Naive thymus-derived CD4-positive, alpha-beta T cell (primary cell): Measurements from ENCODE around the gene NCAM1. TPM values are rescaled to one million over a fixed set of nuclear protein-coding genes. Genes with fewer than 3 reads are reported as not detected.
A peak's percentile ranks its signal among the peaks of the same experiment; 100 is the strongest.

Source experiments
- ATAC-seq: fragments of 150-1000 bp; cut with Tn5 transposase; 2 replicates; pipeline ENCODE4 v1.10.0; 2021; ENCODE audit warnings: mild to moderate bottlenecking, moderate library complexity
- CTCF ChIA-PET: fragments of 350-600 bp; sonication (Branson Sonifier 250); formaldehyde crosslinking; loops from one replicate; lab custom pipeline; 2021; ENCODE audit warnings: antibody characterized with exemption; lab: Charles Lee
- POLR2A ChIA-PET: fragments of 350-600 bp; sonication (Branson Sonifier 250); formaldehyde crosslinking; loops from one replicate; lab custom pipeline; 2021; ENCODE audit warnings: antibody characterized with exemption, inconsistent platforms; lab: Charles Lee
- DNase-seq, 9 donors: peaks; one replicate each; pipeline versions ENCODE4 v3.0.0 to v3.0.0-alpha.2; 2020 to 2022; ENCODE audit warnings: mixed read lengths in 1 of 9
- H3K27ac ChIP-seq: one replicate; pipeline ENCODE4 v1.7.0; 2013; ENCODE audit warnings: mild to moderate bottlenecking, low read depth, low read length, moderate library complexity
- H3K27me3 ChIP-seq, 2 donors: one replicate each; pipeline ENCODE4 v1.7.0; 2013; ENCODE audit warnings: low read length in 2 of 2, mild to moderate bottlenecking in 2 of 2, moderate library complexity in 2 of 2; ENCODE audit not compliant: control insufficient read depth in 2 of 2, insufficient read depth in 2 of 2
- H3K36me3 ChIP-seq, 3 experiments: 1 replicate in 2 of 3; 2 replicates in 1 of 3; pipeline ENCODE4 v1.7.0; 2013; ENCODE audit warnings: low read length in 3 of 3, mild to moderate bottlenecking in 3 of 3, moderate library complexity in 1 of 3; ENCODE audit not compliant: insufficient read depth in 3 of 3, control insufficient read depth in 2 of 3
- H3K4me1 ChIP-seq, 2 donors: one replicate each; pipeline ENCODE4 v1.7.0; 2013; ENCODE audit warnings: low read length in 2 of 2, mild to moderate bottlenecking in 2 of 2, moderate library complexity in 1 of 2; ENCODE audit not compliant: control insufficient read depth in 2 of 2, insufficient read depth in 2 of 2
- H3K4me3 ChIP-seq: 2 replicates; pipeline ENCODE4 v1.7.0; 2013; ENCODE audit warnings: mild to moderate bottlenecking, low read length
- H3K9me3 ChIP-seq, 3 experiments: 1 replicate in 2 of 3; 2 replicates in 1 of 3; pipeline ENCODE4 v1.7.0; 2013; ENCODE audit warnings: low read length in 3 of 3; ENCODE audit not compliant: control insufficient read depth in 2 of 3
- H3K27ac Mint-ChIP-seq, 9 donors: one replicate each; pipeline ENCODE4 v1.8.0; 2020 to 2022; ENCODE audit warnings: mixed read lengths in 9 of 9, mild to moderate bottlenecking in 8 of 9, moderate library complexity in 5 of 9, inconsistent platforms in 2 of 9
- H3K27me3 Mint-ChIP-seq, 5 donors: one replicate each; pipeline ENCODE4 v1.8.0; 2021 to 2022; ENCODE audit warnings: mixed read lengths in 5 of 5, mild to moderate bottlenecking in 1 of 5
- H3K36me3 Mint-ChIP-seq, 5 donors: one replicate each; pipeline ENCODE4 v1.8.0; 2020 to 2022; ENCODE audit warnings: mixed read lengths in 5 of 5, mild to moderate bottlenecking in 3 of 5, inconsistent platforms in 1 of 5
- H3K4me1 Mint-ChIP-seq, 7 donors: one replicate each; pipeline ENCODE4 v1.8.0; 2020 to 2022; ENCODE audit warnings: mixed read lengths in 7 of 7, mild to moderate bottlenecking in 3 of 7, inconsistent platforms in 1 of 7
- H3K4me3 Mint-ChIP-seq, 10 donors: one replicate each; pipeline ENCODE4 v1.8.0; 2020 to 2022; ENCODE audit warnings: mild to moderate bottlenecking in 10 of 10, mixed read lengths in 10 of 10, moderate library complexity in 6 of 10, inconsistent platforms in 2 of 10
- H3K9me3 Mint-ChIP-seq, 11 donors: one replicate each; pipeline ENCODE4 v1.8.0; 2020 to 2022; ENCODE audit warnings: mixed read lengths in 11 of 11, mild to moderate bottlenecking in 4 of 11, inconsistent platforms in 1 of 11, moderate library complexity in 1 of 11
- intact Hi-C, 2 donors: fragments of 100-400 bp; cut with micrococcal nuclease; formaldehyde crosslinking; loops; one replicate each; pipeline ENCODE4 v1.15.1; 2023
- polyA plus RNA-seq, 2 donors: library from polyadenylated mRNA; unstranded; fragments of 300-500 nt; fragmentation: Illumina TruSeq; gene quantifications; one replicate each; pipeline ENCODE4 v1.2.3, GENCODE V29; 2021
- total RNA-seq, 6 experiments: library from RNA in 5 of 6; stranded (reverse) in 5 of 6; gene quantifications; 1 replicate in 5 of 6; 2 replicates in 1 of 6; pipeline ENCODE4 v1.2.3 and lab custom pipeline; 2021 to 2026

NCAM1 gene
- total and polyA plus RNA-seq, 7 experiments from 2014 or later = 0.06 to 18.8 (median 1.0) TPM; not detected in 2

DNA sequence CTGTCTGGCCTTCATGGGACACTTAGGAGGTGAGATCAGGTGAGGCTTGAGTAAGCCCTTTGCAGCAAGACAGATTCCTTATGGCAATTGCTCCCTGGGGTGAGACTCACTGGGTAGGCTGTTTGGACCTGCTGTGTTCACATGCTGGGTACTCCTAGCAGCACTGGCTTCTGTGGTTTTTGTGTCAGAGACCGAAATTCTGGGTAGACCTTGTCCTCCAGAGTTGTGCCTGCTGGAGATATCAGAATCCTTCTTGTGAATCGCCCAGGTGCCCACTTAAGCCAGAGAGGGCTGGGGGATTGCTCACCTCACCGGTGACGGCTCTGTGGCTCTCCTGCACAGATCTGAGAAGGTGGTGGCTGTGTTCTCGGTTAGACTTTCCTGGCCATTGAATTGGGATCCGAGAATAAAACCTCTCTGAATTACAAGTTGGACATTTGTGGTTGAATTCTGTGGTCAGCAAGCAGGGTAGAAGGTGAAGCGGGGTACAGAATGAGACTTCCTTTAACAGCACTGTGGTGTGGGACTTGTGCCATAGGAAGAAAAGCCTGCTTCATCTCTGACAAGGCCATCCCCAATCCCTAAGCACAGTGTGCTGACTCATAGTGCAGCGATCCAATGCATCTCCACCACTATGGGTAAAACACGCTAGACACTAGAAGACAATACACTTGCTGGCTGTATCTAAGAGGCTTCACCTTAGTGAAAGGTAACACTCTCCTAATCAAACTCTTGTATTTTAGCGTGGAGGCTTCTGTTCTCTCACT, 300.7 kb downstream of the NCAM1 start:
- no peak for DNase-seq
- no peaks in the 10 kb centered on the region for H3K9me3 Mint-ChIP-seq
- no peak overlapping the region for H3K27ac Mint-ChIP-seq
- ChIA-PET POLR2A (no interaction called here), CTCF (no interaction called here)
- no peak overlapping the region for H3K4me3 Mint-ChIP-seq
- H3K27me3 ChIP-seq = no peaks in the 10 kb centered on the region
- H3K4me3 ChIP-seq = no peak overlapping the region
- no peaks in the 10 kb centered on the region for H3K36me3 Mint-ChIP-seq
- intact Hi-C loops = no loop called here
- no peaks in the 10 kb centered on the region for H3K36me3 ChIP-seq
- ATAC-seq = no peak
- no peaks in the 10 kb centered on the region for H3K4me1 ChIP-seq
- peaks cover 0 to 12% (median 0%) of the 10 kb centered on the region in 7 donors for H3K4me1 Mint-ChIP-seq
- no peaks in the 10 kb centered on the region for H3K9me3 ChIP-seq
- peaks cover 0 to 18% (median 4%) of the 10 kb centered on the region in 5 donors for H3K27me3 Mint-ChIP-seq
- H3K27ac ChIP-seq = no peak overlapping the region

DNA sequence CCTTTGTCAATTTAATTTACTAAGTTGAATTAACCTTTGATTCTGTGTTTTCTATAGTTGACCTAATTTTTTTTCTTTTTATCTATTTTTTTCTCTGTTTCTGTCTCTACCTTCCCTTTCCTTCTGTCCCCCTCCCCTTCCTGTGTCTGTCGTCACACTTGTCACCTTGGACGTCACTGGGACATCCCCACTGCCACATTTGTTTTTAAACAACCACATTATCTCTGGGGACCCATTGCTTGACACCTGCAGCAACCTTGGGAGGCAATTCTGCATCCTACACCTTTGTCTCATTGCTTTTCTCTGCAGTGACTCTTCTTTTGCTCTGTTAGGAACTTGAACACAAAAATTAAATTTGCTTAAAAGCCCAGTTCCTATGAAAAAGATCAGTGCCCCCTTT, 301.4 kb downstream of the NCAM1 start:
- CTCF ChIA-PET = no interaction called here

DNA sequence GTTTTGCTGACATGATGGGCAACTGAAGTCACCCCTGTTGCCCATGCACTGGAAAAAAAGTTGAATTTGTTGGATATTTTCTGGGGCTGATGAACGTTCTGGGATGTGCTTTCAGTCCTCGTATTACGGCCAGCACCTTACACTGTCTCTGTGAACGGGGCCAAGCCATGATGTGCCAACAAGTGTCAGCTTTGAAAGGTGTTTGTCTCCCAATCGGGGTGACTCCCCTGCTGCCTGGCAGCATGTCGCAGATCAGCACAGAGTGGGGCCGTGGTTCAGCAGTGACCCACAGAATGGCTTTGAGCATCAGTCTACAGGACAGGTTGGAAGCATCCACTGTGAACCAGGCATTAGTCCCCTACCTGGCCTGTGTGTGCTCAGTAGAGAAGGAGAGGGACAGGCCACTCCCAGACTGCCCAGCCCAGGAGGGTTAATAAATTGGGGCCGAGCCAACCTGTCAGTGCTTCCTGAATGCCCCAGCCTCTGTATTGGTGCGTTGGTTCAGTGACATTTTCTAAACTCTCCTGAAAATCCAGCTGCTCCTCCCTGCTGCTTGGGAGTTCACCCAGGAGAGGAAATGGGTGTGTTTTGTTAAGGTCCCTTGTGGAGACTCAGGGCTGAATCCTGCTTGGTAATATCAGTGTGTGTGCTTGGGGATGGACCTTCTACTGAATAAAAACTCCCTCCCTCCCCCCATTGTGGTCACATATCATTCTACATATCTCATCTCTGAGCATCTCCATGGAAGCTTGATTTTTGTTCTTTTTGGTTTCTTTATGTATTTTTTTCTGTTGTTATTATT, 302.4 kb downstream of the NCAM1 start:
- Mint-ChIP-seq H3K36me3 (no peaks in the 10 kb centered on the region), H3K27ac (no peak overlapping the region), H3K27me3 (peaks cover 0 to 18% (median 4%) of the 10 kb centered on the region in 5 donors), H3K4me3 (no peak overlapping the region), H3K9me3 (no peaks in the 10 kb centered on the region), H3K4me1 (peaks cover 0 to 12% (median 0%) of the 10 kb centered on the region in 7 donors)
- Histone ChIP-seq H3K36me3 (no peaks in the 10 kb centered on the region), H3K4me3 (no peak overlapping the region), H3K27me3 (no peaks in the 10 kb centered on the region), H3K27ac (no peak overlapping the region), H3K9me3 (no peaks in the 10 kb centered on the region), H3K4me1 (no peaks in the 10 kb centered on the region)
- POLR2A ChIA-PET = no interaction called here
- CTCF ChIA-PET = no interaction called here
- DNase-seq (no peak), ATAC-seq (no peak)
- intact Hi-C loops = no loop called here

More for the DNA sequence above, 301.4 kb downstream of the NCAM1 start:
- no peak overlapping the region for H3K4me3 Mint-ChIP-seq
- Histone ChIP-seq H3K4me3 (no peak overlapping the region), H3K9me3 (no peaks in the 10 kb centered on the region), H3K27me3 (no peaks in the 10 kb centered on the region), H3K36me3 (no peaks in the 10 kb centered on the region), H3K27ac (no peak overlapping the region), H3K4me1 (no peaks in the 10 kb centered on the region)
- no peak for DNase-seq
- peaks cover 0 to 12% (median 0%) of the 10 kb centered on the region in 7 donors for H3K4me1 Mint-ChIP-seq
- intact Hi-C loops = no loop called here
- H3K36me3 Mint-ChIP-seq = no peaks in the 10 kb centered on the region
- H3K9me3 Mint-ChIP-seq = no peaks in the 10 kb centered on the region
- peak overlapping the region in 1 of 9 donors; percentile 58 for H3K27ac Mint-ChIP-seq
- ATAC-seq = no peak
- peaks cover 0 to 18% (median 4%) of the 10 kb centered on the region in 5 donors for H3K27me3 Mint-ChIP-seq
- POLR2A ChIA-PET = no interaction called here

DNA sequence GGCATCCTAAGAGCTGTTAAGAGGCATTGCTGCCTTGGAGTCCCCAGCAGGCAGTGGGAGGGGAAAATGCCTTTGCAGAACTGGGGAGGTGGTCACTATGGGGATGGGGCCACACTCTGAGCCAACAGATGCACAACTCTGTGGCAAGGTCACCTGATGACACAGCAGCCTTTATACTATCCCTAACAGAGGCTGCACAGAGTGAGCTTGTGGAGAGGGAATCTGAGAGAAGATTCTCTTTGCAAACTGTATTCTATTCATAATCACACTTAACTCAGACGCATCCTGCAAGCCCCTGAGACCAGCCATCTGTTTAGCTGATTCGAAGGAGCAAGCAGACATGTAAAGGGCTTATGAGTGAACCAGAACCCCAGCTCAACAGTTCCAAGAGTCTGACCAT, 304.1 kb downstream of the NCAM1 start:
- Mint-ChIP-seq H3K27ac (no peak overlapping the region), H3K4me1 (peaks cover 0 to 12% (median 0%) of the 10 kb centered on the region in 7 donors), H3K4me3 (no peak overlapping the region), H3K27me3 (peaks cover 0 to 22% (median 4%) of the 10 kb centered on the region in 5 donors), H3K36me3 (no peaks in the 10 kb centered on the region), H3K9me3 (no peaks in the 10 kb centered on the region)
- no peaks in the 10 kb centered on the region for H3K4me1 ChIP-seq
- H3K27ac ChIP-seq = no peak overlapping the region
- no peaks in the 10 kb centered on the region for H3K9me3 ChIP-seq
- no peak for ATAC-seq
- ChIA-PET POLR2A (no interaction called here), CTCF (no interaction called here)
- no peaks in the 10 kb centered on the region for H3K27me3 ChIP-seq
- no peak overlapping the region for H3K4me3 ChIP-seq
- no peak for DNase-seq
- intact Hi-C loops = no loop called here
- H3K36me3 ChIP-seq = no peaks in the 10 kb centered on the region

DNA sequence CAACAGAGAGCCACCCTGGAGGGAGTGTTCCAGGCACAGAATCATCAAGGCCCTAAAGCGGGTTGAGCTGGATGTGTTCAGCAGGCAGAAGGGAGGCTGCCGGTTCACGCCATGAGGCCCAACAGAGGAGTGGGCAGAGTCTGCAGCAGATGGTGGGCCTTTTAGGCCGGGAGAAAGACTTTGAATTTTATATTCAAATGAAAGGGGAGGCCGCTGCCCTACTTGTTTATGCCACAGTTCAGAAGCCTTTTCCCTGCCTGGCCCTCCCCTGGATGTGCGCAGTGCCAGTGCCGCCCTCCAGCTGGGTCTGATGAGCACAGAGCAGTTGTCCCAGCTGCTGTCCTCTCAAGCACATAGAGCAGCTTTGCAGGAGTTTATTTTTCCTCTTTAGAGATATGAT, 306.3 kb downstream of the NCAM1 start:
- no peak for ATAC-seq
- intact Hi-C loops = no loop called here

DNA sequence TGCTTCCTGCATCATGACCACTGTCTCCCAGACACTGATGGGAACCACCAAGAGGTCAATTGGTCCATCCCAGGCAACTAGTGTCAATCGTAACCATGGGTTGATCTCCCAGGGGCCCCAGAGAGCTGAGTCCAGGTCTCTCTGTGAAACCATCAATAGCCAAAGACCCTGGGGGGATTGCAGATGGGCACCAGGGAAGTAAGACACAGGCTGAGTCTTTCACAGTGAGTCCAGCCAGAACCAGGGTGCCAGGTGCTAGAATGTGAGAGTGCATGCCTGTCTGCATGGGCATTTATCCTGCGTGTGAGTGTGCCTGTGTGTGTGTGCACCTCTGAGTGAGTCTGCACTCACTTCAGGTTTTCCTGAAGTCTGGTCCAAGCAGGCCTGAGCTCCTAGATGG, 307.9 kb downstream of the NCAM1 start:
- H3K9me3 ChIP-seq = no peaks in the 10 kb centered on the region
- no peaks in the 10 kb centered on the region for H3K9me3 Mint-ChIP-seq
- no peaks in the 10 kb centered on the region for H3K27me3 ChIP-seq
- H3K27ac ChIP-seq = no peak overlapping the region
- peaks cover 0 to 15% (median 5%) of the 10 kb centered on the region in 5 donors for H3K27me3 Mint-ChIP-seq
- H3K27ac Mint-ChIP-seq = no peak overlapping the region
- peaks cover 0 to 2% (median 0%) of the 10 kb centered on the region in 7 donors for H3K4me1 Mint-ChIP-seq
- POLR2A ChIA-PET = interaction anchor here (0.6 kb wide), 1 partner anchor 951 kb away, joined by 3 read pairs; no protein-coding TSS in a partner anchor
- H3K36me3 Mint-ChIP-seq = no peaks in the 10 kb centered on the region
- CTCF ChIA-PET = interaction anchor here (0.6 kb wide), 1 partner anchor 36 kb away, joined by 3 read pairs; no protein-coding TSS in a partner anchor
- ATAC-seq (no peak), DNase-seq (no peak)
- H3K36me3 ChIP-seq = no peaks in the 10 kb centered on the region
- intact Hi-C loops = no loop called here
- no peaks in the 10 kb centered on the region for H3K4me1 ChIP-seq
- no peak overlapping the region for H3K4me3 Mint-ChIP-seq
- H3K4me3 ChIP-seq = no peak overlapping the region

More for the DNA sequence above, 306.3 kb downstream of the NCAM1 start:
- no peak overlapping the region for H3K27ac ChIP-seq
- Mint-ChIP-seq H3K27ac (no peak overlapping the region), H3K9me3 (no peaks in the 10 kb centered on the region), H3K36me3 (no peaks in the 10 kb centered on the region), H3K4me3 (no peak overlapping the region), H3K27me3 (peaks cover 0 to 16% (median 4%) of the 10 kb centered on the region in 5 donors), H3K4me1 (peaks cover 0 to 6% (median 0%) of the 10 kb centered on the region in 7 donors)
- ChIA-PET CTCF (interaction anchor here (0.6 kb wide), 1 partner anchor 10 kb away, joined by 4 read pairs; no protein-coding TSS in a partner anchor), POLR2A (no interaction called here)
- no peak for DNase-seq
- no peaks in the 10 kb centered on the region for H3K36me3 ChIP-seq
- H3K27me3 ChIP-seq = no peaks in the 10 kb centered on the region
- no peaks in the 10 kb centered on the region for H3K4me1 ChIP-seq
- H3K4me3 ChIP-seq = no peak overlapping the region
- no peaks in the 10 kb centered on the region for H3K9me3 ChIP-seq
